Right lobe of liver (tissue), 4 donors: ENCODE data around the gene THPO.

ENCODE experiments used
- POLR2A ChIP-seq: fragments of 450-650 bp; IDR thresholded peaks from one replicate; pipeline ENCODE4 v1.6.1; 2017; ENCODE audit warnings: antibody characterized with exemption, mild to moderate bottlenecking
- TF ChIP-seq, protein P1 (sequence below), 4 donors: fragments of 200-600 bp in 3 of 4; fragments of 450-650 bp in 1 of 4; IDR thresholded peaks; one replicate each; pipeline versions ENCODE4 v1.5.1 to v1.8.0; 2016 to 2022; ENCODE audit warnings: antibody characterized with exemption in 4 of 4, mild to moderate bottlenecking in 2 of 4
- donor health status: DM: no; HTN: no; CAD: no.
- donor health status: DM: no; HTN: no; CAD: no.
- donor health status: DM: no; HTN: yes; CAD: no.

DNA sequence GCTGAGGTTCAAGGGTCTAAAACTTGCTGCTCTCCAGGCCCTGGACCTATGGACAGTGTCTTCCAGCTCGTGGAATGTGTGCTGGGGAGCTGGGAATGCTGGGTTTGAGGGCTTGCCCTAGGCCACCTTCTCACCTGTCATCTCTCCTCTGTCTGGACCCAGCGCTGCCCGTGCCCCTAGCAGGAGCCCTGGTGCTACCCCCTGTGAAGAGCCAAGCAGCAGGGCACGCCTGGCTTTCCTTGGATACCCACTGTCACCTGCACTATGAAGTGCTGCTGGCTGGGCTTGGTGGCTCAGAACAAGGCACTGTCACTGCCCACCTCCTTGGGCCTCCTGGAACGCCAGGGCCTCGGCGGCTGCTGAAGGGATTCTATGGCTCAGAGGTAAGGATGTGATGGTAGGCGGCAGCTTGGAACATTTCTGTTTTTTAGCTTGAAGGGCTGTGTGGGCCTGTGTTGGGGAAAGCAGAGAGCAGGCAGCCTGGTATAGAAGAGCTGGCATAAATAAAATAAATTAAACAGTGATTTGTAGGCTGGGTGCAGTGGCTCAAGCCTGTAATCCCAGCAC lies 6.9 kb upstream of the THPO start:
- no peak for TF ChIP-seq POLR2A
- TF ChIP-seq, protein P1, sequence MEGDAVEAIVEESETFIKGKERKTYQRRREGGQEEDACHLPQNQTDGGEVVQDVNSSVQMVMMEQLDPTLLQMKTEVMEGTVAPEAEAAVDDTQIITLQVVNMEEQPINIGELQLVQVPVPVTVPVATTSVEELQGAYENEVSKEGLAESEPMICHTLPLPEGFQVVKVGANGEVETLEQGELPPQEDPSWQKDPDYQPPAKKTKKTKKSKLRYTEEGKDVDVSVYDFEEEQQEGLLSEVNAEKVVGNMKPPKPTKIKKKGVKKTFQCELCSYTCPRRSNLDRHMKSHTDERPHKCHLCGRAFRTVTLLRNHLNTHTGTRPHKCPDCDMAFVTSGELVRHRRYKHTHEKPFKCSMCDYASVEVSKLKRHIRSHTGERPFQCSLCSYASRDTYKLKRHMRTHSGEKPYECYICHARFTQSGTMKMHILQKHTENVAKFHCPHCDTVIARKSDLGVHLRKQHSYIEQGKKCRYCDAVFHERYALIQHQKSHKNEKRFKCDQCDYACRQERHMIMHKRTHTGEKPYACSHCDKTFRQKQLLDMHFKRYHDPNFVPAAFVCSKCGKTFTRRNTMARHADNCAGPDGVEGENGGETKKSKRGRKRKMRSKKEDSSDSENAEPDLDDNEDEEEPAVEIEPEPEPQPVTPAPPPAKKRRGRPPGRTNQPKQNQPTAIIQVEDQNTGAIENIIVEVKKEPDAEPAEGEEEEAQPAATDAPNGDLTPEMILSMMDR (IDR thresholded peaks at IDR 0.05), result no peak
